Measurements from ENCODE around the gene MYT1. TPM values are rescaled to one million over a fixed set of nuclear protein-coding genes. Genes with fewer than 3 reads are reported as not detected.

Gene MYT1
- polyA plus RNA-seq, 3 donors = not detected

- H3K36me3 Mint-ChIP-seq = peaks cover 66 to 71% of the 10 kb centered on the region in 2 donors
- Histone ChIP-seq H3K36me3 (replicated peaks in 1 of 2; ENCODE audit: control insufficient read depth in 1 of 2, insufficient read depth in 2 of 2, low read length in 2 of 2) (peaks cover 39 to 87% of the 10 kb centered on the region in 2 donors), H3K4me1 (ENCODE audit: control insufficient read depth in 1 of 2, insufficient read depth in 2 of 2, low read length in 2 of 2) (no peaks in the 10 kb centered on the region), H4K20me1 (ENCODE audit: insufficient read depth, low read length) (peaks cover 33% of the 10 kb centered on the region), H3K79me2 (ENCODE audit: insufficient read depth, low read length) (peaks cover 6% of the 10 kb centered on the region), H3K4me2 (replicated peaks; ENCODE audit: extremely low read depth, low read length, poor library complexity, severe bottlenecking) (no peak overlapping the region), H3K27ac (ENCODE audit: low read depth in 1 of 2, low read length in 2 of 2) (no peak overlapping the region), H3K27me3 (ENCODE audit: control insufficient read depth in 2 of 2, insufficient read depth in 2 of 2, low read length in 2 of 2) (no peaks in the 10 kb centered on the region), H2AFZ (ENCODE audit: insufficient read depth, low read depth, low read length, poor library complexity, severe bottlenecking) (no peak overlapping the region), H3K9me3 (replicated peaks in 1 of 2; ENCODE audit: control insufficient read depth in 1 of 2, insufficient read depth in 1 of 2, low read length in 2 of 2) (no peaks in the 10 kb centered on the region), H3K9ac (ENCODE audit: insufficient read depth, low read length, poor library complexity, severe bottlenecking) (no peak overlapping the region), H3K4me3 (replicated peaks in 1 of 3; ENCODE audit: low read depth in 2 of 3, low read length in 3 of 3) (no peak overlapping the region)
- 100% methylated on average over 1 of the region's 5 CpGs for WGBS (ENCODE audit: insufficient coverage)
- no peaks in the 10 kb centered on the region for H3K27me3 Mint-ChIP-seq (ENCODE audit: low read depth in 3 of 3)
- no peak overlapping the region for H3K4me3 Mint-ChIP-seq
- H3K9me3 Mint-ChIP-seq = peaks cover 0 to 1% (median 0%) of the 10 kb centered on the region in 7 donors
- H3K4me1 Mint-ChIP-seq = peaks cover 3% of the 10 kb centered on the region
- DNase-seq = no peak
- TF ChIP-seq CTCF (IDR thresholded peaks at IDR 0.05) = no peak
- intact Hi-C loops (cut with micrococcal nuclease) = no loop called here
- no peak overlapping the region for H3K27ac Mint-ChIP-seq
These were observed 100.9 kb downstream of the MYT1 start for GRCh38 chr20:64265201-64265600.

GRCh38 chr20:64266988-64267387 is 102.7 kb downstream of the MYT1 start:
- H4K20me1 ChIP-seq (ENCODE audit: insufficient read depth, low read length) = peaks cover 20% of the 10 kb centered on the region
- H3K4me2 ChIP-seq (replicated peaks; ENCODE audit: extremely low read depth, low read length, poor library complexity, severe bottlenecking) = no peak overlapping the region
- Mint-ChIP-seq H3K36me3 (peaks cover 62 to 66% of the 10 kb centered on the region in 2 donors), H3K4me1 (no peaks in the 10 kb centered on the region), H3K9me3 (peaks cover 0 to 1% (median 0%) of the 10 kb centered on the region in 7 donors), H3K4me3 (no peak overlapping the region), H3K27ac (no peak overlapping the region), H3K27me3 (ENCODE audit: low read depth in 3 of 3) (no peaks in the 10 kb centered on the region)
- no peak for TF ChIP-seq CTCF (IDR thresholded peaks at IDR 0.05)
- 100% methylated on average over 3 of the region's 5 CpGs for WGBS (ENCODE audit: insufficient coverage)
- intact Hi-C loops (cut with micrococcal nuclease) = no loop called here
- H3K4me1 ChIP-seq (ENCODE audit: control insufficient read depth in 1 of 2, insufficient read depth in 2 of 2, low read length in 2 of 2) = no peaks in the 10 kb centered on the region
- no peaks in the 10 kb centered on the region for H3K27me3 ChIP-seq (ENCODE audit: control insufficient read depth in 2 of 2, insufficient read depth in 2 of 2, low read length in 2 of 2)
- no peak overlapping the region for H2AFZ ChIP-seq (ENCODE audit: insufficient read depth, low read depth, low read length, poor library complexity, severe bottlenecking)
- H3K9ac ChIP-seq (ENCODE audit: insufficient read depth, low read length, poor library complexity, severe bottlenecking) = no peak overlapping the region
- no peak overlapping the region for H3K27ac ChIP-seq (ENCODE audit: low read depth in 1 of 2, low read length in 2 of 2)
- H3K9me3 ChIP-seq (replicated peaks in 1 of 2; ENCODE audit: control insufficient read depth in 1 of 2, insufficient read depth in 1 of 2, low read length in 2 of 2) = no peaks in the 10 kb centered on the region
- DNase-seq = no peak
- H3K36me3 ChIP-seq (replicated peaks in 1 of 2; ENCODE audit: control insufficient read depth in 1 of 2, insufficient read depth in 2 of 2, low read length in 2 of 2) = peaks cover 30 to 77% of the 10 kb centered on the region in 2 donors
- H3K4me3 ChIP-seq (replicated peaks in 1 of 3; ENCODE audit: low read depth in 2 of 3, low read length in 3 of 3) = no peak overlapping the region
- peaks cover 5% of the 10 kb centered on the region for H3K79me2 ChIP-seq (ENCODE audit: insufficient read depth, low read length)

Data from CD14-positive monocyte (primary cell).